Measurements from ENCODE around the gene MEIS2.

GRCh38 chr15:37140531-37141058, 40.2 kb upstream of the MEIS2 start:
- TF ChIP-seq CTCF (IDR thresholded peaks at IDR 0.05; ENCODE audit: extremely low read depth in 1 of 2, insufficient read depth in 1 of 2, low read depth in 1 of 2, low read length in 2 of 2) (no peak), POLR2A (IDR thresholded peaks at IDR 0.05; ENCODE audit: low read depth, low read length) (no peak), MAX (IDR thresholded peaks at IDR 0.05; ENCODE audit: insufficient read depth, insufficient read length) (no peak), FOS (IDR thresholded peaks at IDR 0.05; ENCODE audit: borderline replicate concordance, insufficient read depth, low read length) (no peak), POLR2AphosphoS5 (IDR thresholded peaks at IDR 0.05; ENCODE audit: insufficient read depth, low read depth, low read length) (no peak), EZH2 (IDR thresholded peaks at IDR 0.05; ENCODE audit: borderline replicate concordance, low read depth, low read length, severe bottlenecking) (no peak)
